Activated CD8-positive, alpha-beta T cell treated with anti-CD3 and anti-CD28 coated beads for 36 hours (primary cell): ENCODE data around the gene GPR108. TPM values are rescaled to one million over a fixed set of nuclear protein-coding genes. Genes with fewer than 3 reads are reported as not detected.

Source experiments
- ATAC-seq: fragments of 200-7000 bp; cut with Tn5 transposase; one replicate; pipeline ENCODE4 v1.10.0; 2021; ENCODE audit warnings: mild to moderate bottlenecking, moderate library complexity
- CTCF ChIA-PET: fragments of 350-600 bp; sonication (Branson Sonifier 250); formaldehyde crosslinking; loops from one replicate; lab custom pipeline; 2021; ENCODE audit warnings: antibody characterized with exemption; lab: Charles Lee
- POLR2A ChIA-PET: fragments of 350-600 bp; sonication (Branson Sonifier 250); formaldehyde crosslinking; loops from one replicate; lab custom pipeline; 2021; ENCODE audit warnings: antibody characterized with exemption; lab: Charles Lee
- DNase-seq: peaks from one replicate; pipeline ENCODE4 v3.0.0-alpha.2; 2020
- H3K27ac Mint-ChIP-seq: one replicate; pipeline ENCODE4 v1.8.0; 2021; ENCODE audit warnings: mild to moderate bottlenecking, mixed read lengths
- H3K27me3 Mint-ChIP-seq: one replicate; pipeline ENCODE4 v1.8.0; 2021; ENCODE audit warnings: mixed read lengths
- H3K36me3 Mint-ChIP-seq: one replicate; pipeline ENCODE4 v1.8.0; 2021; ENCODE audit warnings: low read depth, mixed read lengths
- H3K4me1 Mint-ChIP-seq: one replicate; pipeline ENCODE4 v1.8.0; 2021; ENCODE audit warnings: low read depth, mixed read lengths
- H3K4me3 Mint-ChIP-seq: one replicate; pipeline ENCODE4 v1.8.0; 2021; ENCODE audit warnings: mild to moderate bottlenecking, moderate library complexity, mixed read lengths
- H3K9me3 Mint-ChIP-seq: one replicate; pipeline ENCODE4 v1.8.0; 2021; ENCODE audit warnings: mixed read lengths
- intact Hi-C: fragments of 100-400 bp; cut with micrococcal nuclease; formaldehyde crosslinking; loops from one replicate; pipeline ENCODE4 v1.10.0; 2022
- total RNA-seq, 2 experiments: library from RNA; stranded (reverse); gene quantifications; one replicate each; pipeline ENCODE4 v1.2.3, GENCODE V29; 2021
- TF ChIP-seq, protein P1 (sequence below): fragments of 200-600 bp; IDR thresholded peaks from one replicate; pipeline ENCODE4 v1.8.0; 2022; ENCODE audit warnings: antibody characterized with exemption, mild to moderate bottlenecking

GPR108 gene
- total RNA-seq, 2 experiments from 2014 or later = 58.2 to 64.8 TPM

GRCh38 chr19:6685962-6686627 lies 51.3 kb downstream of the GPR108 start:
- Mint-ChIP-seq H3K27ac (no peak overlapping the region), H3K4me1 (peaks cover 10% of the 10 kb centered on the region), H3K4me3 (no peak overlapping the region), H3K27me3 (no peaks in the 10 kb centered on the region), H3K36me3 (no peaks in the 10 kb centered on the region), H3K9me3 (peaks cover 4% of the 10 kb centered on the region)
- no peak for DNase-seq
- ChIA-PET POLR2A (interaction anchor here (0.5 to 1.1 kb wide), 2 partner anchors 16 to 23 kb away, joined by 3 read pairs; partner anchors contain the start of gene TNFSF14), CTCF (no interaction called here)
- intact Hi-C loops = no loop called here
- TF ChIP-seq, protein P1, sequence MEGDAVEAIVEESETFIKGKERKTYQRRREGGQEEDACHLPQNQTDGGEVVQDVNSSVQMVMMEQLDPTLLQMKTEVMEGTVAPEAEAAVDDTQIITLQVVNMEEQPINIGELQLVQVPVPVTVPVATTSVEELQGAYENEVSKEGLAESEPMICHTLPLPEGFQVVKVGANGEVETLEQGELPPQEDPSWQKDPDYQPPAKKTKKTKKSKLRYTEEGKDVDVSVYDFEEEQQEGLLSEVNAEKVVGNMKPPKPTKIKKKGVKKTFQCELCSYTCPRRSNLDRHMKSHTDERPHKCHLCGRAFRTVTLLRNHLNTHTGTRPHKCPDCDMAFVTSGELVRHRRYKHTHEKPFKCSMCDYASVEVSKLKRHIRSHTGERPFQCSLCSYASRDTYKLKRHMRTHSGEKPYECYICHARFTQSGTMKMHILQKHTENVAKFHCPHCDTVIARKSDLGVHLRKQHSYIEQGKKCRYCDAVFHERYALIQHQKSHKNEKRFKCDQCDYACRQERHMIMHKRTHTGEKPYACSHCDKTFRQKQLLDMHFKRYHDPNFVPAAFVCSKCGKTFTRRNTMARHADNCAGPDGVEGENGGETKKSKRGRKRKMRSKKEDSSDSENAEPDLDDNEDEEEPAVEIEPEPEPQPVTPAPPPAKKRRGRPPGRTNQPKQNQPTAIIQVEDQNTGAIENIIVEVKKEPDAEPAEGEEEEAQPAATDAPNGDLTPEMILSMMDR = no peak
- no peak for ATAC-seq

- Mint-ChIP-seq H3K4me3 (no peak overlapping the region), H3K27me3 (no peaks in the 10 kb centered on the region), H3K27ac (no peak overlapping the region), H3K9me3 (peaks cover 6% of the 10 kb centered on the region), H3K4me1 (peaks cover 10% of the 10 kb centered on the region), H3K36me3 (no peaks in the 10 kb centered on the region)
- ChIA-PET POLR2A (interaction anchor here (1.1 kb wide), 1 partner anchor 15 kb away, joined by 3 read pairs; the partner anchor contains the start of gene TNFSF14), CTCF (no interaction called here)
- TF ChIP-seq, protein P1 = no peak
- intact Hi-C loops = no loop called here
- DNase-seq (no peak), ATAC-seq (no peak)
Measured at GRCh38 chr19:6685482-6685881, 51.9 kb downstream of the GPR108 start.

DNA sequence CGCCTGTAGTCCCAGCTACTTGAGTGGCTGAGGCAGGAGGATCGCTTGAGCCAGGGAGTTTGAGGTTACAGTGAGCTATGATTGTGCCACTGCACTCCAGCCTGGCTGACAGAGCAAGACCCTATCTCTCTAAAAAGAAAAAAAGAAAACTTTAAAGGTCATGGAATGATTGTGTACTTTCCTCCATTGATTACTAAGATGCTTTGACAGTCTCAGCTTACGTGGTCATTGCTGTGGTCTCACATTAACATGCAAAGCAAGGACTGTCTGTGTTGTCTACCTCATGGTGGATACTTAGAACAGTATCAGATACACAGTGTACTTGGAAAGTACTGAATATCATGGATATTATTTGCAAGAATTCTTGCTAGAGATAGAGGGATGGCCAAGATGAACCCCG lies 53.4 kb downstream of the GPR108 start:
- DNase-seq (no peak), ATAC-seq (peak; percentile 49)
- Mint-ChIP-seq H3K27ac (no peak overlapping the region), H3K4me3 (no peak overlapping the region), H3K27me3 (no peaks in the 10 kb centered on the region), H3K9me3 (peaks cover 16% of the 10 kb centered on the region), H3K36me3 (peaks cover 6% of the 10 kb centered on the region), H3K4me1 (peaks cover 18% of the 10 kb centered on the region)
- intact Hi-C loops = no loop called here
- TF ChIP-seq, protein P1 = no peak
- ChIA-PET CTCF (interaction anchor here (1.0 kb wide), 1 partner anchor 167 kb away, joined by 3 read pairs; no protein-coding TSS in a partner anchor), POLR2A (interaction anchor here (0.7 kb wide), 1 partner anchor 14 kb away, joined by 4 read pairs; the partner anchor contains the start of gene TNFSF14)

- H3K9me3 Mint-ChIP-seq = peaks cover 19% of the 10 kb centered on the region
- CTCF ChIA-PET = no interaction called here
- H3K4me1 Mint-ChIP-seq = peaks cover 27% of the 10 kb centered on the region
- H3K36me3 Mint-ChIP-seq = peaks cover 15% of the 10 kb centered on the region
- H3K27ac Mint-ChIP-seq = no peak overlapping the region
- peaks cover 2% of the 10 kb centered on the region for H3K27me3 Mint-ChIP-seq
- H3K4me3 Mint-ChIP-seq = no peak overlapping the region
- intact Hi-C loops = no loop called here
- ATAC-seq (no peak), DNase-seq (no peak)
- POLR2A ChIA-PET = interaction anchor here (1.3 to 1.6 kb wide), 2 partner anchors 28 to 53 kb away, joined by 3 to 4 read pairs; no protein-coding TSS in a partner anchor
- TF ChIP-seq, protein P1 = no peak
Measured at GRCh38 chr19:6682607-6683128, 54.7 kb downstream of the GPR108 start.

DNA sequence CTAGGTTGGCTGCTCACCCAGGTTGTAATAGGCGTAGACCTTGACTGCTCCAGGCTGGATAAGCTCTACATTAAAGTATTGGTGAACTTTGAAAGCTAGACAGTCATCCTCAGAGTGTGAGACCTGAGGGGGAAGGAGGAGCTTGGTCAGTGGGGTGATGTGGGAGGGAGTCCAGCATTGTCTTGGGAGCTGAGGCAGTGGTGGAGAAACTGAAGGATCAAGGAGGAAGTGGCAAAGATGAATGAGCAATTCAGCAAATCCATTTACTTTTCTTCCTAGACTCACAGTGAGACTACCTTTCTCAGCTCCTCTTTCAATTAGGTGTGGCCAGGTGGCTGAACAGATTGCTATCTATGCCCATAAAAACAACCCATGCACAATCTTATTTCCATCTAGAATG lies 57.2 kb downstream of the GPR108 start:
- Mint-ChIP-seq H3K9me3 (peaks cover 21% of the 10 kb centered on the region), H3K27ac (no peak overlapping the region), H3K4me3 (no peak overlapping the region), H3K4me1 (peaks cover 43% of the 10 kb centered on the region), H3K27me3 (peaks cover 2% of the 10 kb centered on the region), H3K36me3 (peaks cover 15% of the 10 kb centered on the region)
- ChIA-PET POLR2A (no interaction called here), CTCF (no interaction called here)
- no peak for DNase-seq
- TF ChIP-seq, protein P1 = no peak
- intact Hi-C loops = no loop called here
- ATAC-seq = no peak
